GM12878 (cell line): ENCODE data around the gene TMEM121B. TPM values are rescaled to one million over a fixed set of nuclear protein-coding genes. Genes with fewer than 3 reads are reported as not detected.

Source experiments
- ATAC-seq: fragments of 200-7000 bp; cut with Tn5 transposase; 3 replicates; pipeline ENCODE4 v1.9.1; 2020; ENCODE audit warnings: mild to moderate bottlenecking, moderate library complexity
- BruUV-seq: library from RNA; stranded (reverse); fragments of 400-500 nt; replicated peaks from 2 replicates; lab custom pipeline; 2021; lab: Mats Ljungman, UMichigan
- CTCF ChIA-PET: fragments of 300-600 bp; sonication (Branson Sonifier 250); formaldehyde crosslinking; extraction: SDS; loops from one replicate; lab custom pipeline; 2021; ENCODE audit warnings: inconsistent platforms; lab: Yijun Ruan, JAX
- POLR2A ChIA-PET: fragments of 350-600 bp; formaldehyde crosslinking; extraction: SDS; loops from one replicate; lab custom pipeline; 2021; ENCODE audit warnings: inconsistent platforms; lab: Charles Lee
- RAD21 ChIA-PET: fragments of 300-600 bp; sonication (Branson Sonifier 250); formaldehyde crosslinking; loops from one replicate; lab custom pipeline; 2023; ENCODE audit warnings: antibody characterized with exemption; ENCODE audit not compliant: unreplicated experiment; lab: Charles Lee
- SMC1A ChIA-PET: fragments of 300-600 bp; sonication (Branson Sonifier 250); formaldehyde crosslinking; loops from one replicate; lab custom pipeline; 2023; ENCODE audit not compliant: unreplicated experiment, uncharacterized antibody; lab: Charles Lee
- DNase-seq: peaks from one replicate; pipeline ENCODE4 v3.0.0-alpha.2; 2011; ENCODE audit warnings: low read depth, low spot score
- FAIRE-seq: peaks from 3 replicates; lab custom pipeline; 2011; peaks lifted over from hg19 to GRCh38; lab: Jason Lieb, UNC
- H2AFZ ChIP-seq: 2 replicates; pipeline ENCODE4 v1.6.0; 2011; ENCODE audit warnings: low read depth, low read length, control low read depth; ENCODE audit not compliant: control insufficient read depth
- H3K27ac ChIP-seq: 2 replicates; pipeline ENCODE4 v1.5.1; 2011; ENCODE audit warnings: control low read depth; ENCODE audit not compliant: control insufficient read depth, insufficient read depth
- H3K27me3 ChIP-seq, 2 experiments: replicated peaks in 1 of 2; 2 replicates each; pipeline versions ENCODE4 v1.6.0 to v1.6.1; 2011; ENCODE audit warnings: low read length in 1 of 2; ENCODE audit not compliant: control insufficient read depth in 2 of 2, insufficient read depth in 2 of 2
- H3K36me3 ChIP-seq, 2 experiments: 2 replicates each; pipeline ENCODE4 v1.5.1; 2011; ENCODE audit warnings: low read length in 1 of 2; ENCODE audit not compliant: control insufficient read depth in 2 of 2, insufficient read depth in 2 of 2
- H3K4me1 ChIP-seq: 2 replicates; pipeline ENCODE4 v1.6.1; 2011; ENCODE audit warnings: mild to moderate bottlenecking, low read length, moderate library complexity, mixed read lengths; ENCODE audit not compliant: control insufficient read depth, insufficient read depth
- H3K4me2 ChIP-seq: 2 replicates; pipeline ENCODE4 v1.6.0; 2011; ENCODE audit warnings: control low read depth; ENCODE audit not compliant: control insufficient read depth, insufficient read depth
- H3K4me3 ChIP-seq: fragments of 200-600 bp; sonication (generic); 2 replicates; pipeline ENCODE4 v1.5.1; 2016
- H3K79me2 ChIP-seq: 2 replicates; pipeline ENCODE4 v1.6.0; 2011; ENCODE audit warnings: low read length; ENCODE audit not compliant: control insufficient read depth, insufficient read depth
- H3K9ac ChIP-seq: 2 replicates; pipeline ENCODE4 v1.8.0; 2011; ENCODE audit warnings: low read length, control low read depth, mixed read lengths; ENCODE audit not compliant: control insufficient read depth, insufficient read depth
- H3K9me3 ChIP-seq: replicated peaks from 3 replicates; pipeline ENCODE4 v1.5.1; 2011; ENCODE audit warnings: mild to moderate bottlenecking, low read length; ENCODE audit not compliant: control insufficient read depth, insufficient read depth
- H4K20me1 ChIP-seq: 2 replicates; pipeline ENCODE4 v1.6.0; 2011; ENCODE audit not compliant: control insufficient read depth, insufficient read depth
- CREB1 ChIP-seq: IDR thresholded peaks from 2 replicates; pipeline ENCODE4 v1.6.1; 2012; ENCODE audit warnings: low read depth, mild to moderate bottlenecking, inconsistent platforms
- SMC3 ChIP-seq: IDR thresholded peaks from 2 replicates; pipeline ENCODE4 v1.6.1; 2011; ENCODE audit warnings: low read length, improper control_type of control experiment, borderline replicate concordance
- ZBTB4 ChIP-seq: fragments of 450-650 bp; formaldehyde crosslinking; IDR thresholded peaks from 2 replicates; pipeline ENCODE4 v1.4.0; 2022; ENCODE audit warnings: mild to moderate bottlenecking, moderate library complexity
- WGBS: methylation state at CpG from one replicate; pipeline ENCODE4 v1.1.6; 2016; ENCODE audit warnings: low lambda C conversion rate; ENCODE audit not compliant: insufficient replicate concordance, insufficient coverage; ENCODE audit errors: missing lambda C conversion rate; 5-methylcytosine and 5-hydroxymethylcytosine counted together
- in situ Hi-C: fragments of 300-500 bp; cut with MboI; formaldehyde crosslinking; loops from 9 replicates; pipeline ENCODE4 v1.14.3; 2018; ENCODE audit warnings: mixed read lengths
- intact Hi-C: fragments of 100-400 bp; cut with micrococcal nuclease; formaldehyde crosslinking; loops from one replicate; pipeline ENCODE4 v1.14.2; 2022; ENCODE audit not compliant: unreplicated experiment
- polyA plus RNA-seq, 11 experiments: library from polyadenylated mRNA; depleted of rRNA in 4 of 11; unstranded in 6 of 11; stranded (reverse) in 5 of 11; fragments of >200 nt; fragmentation: Nextera tagmentation in 4 of 11; fragmentation: Illumina TruSeq in 1 of 11; extraction: Ambion mirVana in 4 of 11; extraction: Trizol in 1 of 11; gene quantifications; 1 replicate in 1 of 11; 2 replicates in 10 of 11; pipeline versions ENCODE4 v1.2.1 to v1.2.3, GENCODE V29; 2011 to 2016; ENCODE audit warnings: inconsistent platforms in 2 of 11, missing spikeins in 2 of 11, low read depth in 1 of 11
- total RNA-seq, 4 experiments: library from RNA; depleted of rRNA in 3 of 4; stranded (reverse); fragments of >200 nt in 3 of 4; fragmentation: Illumina TruSeq in 1 of 4; extraction: Trizol in 1 of 4; gene quantifications; 2 replicates each; pipeline versions ENCODE4 v1.2.1 to v1.2.3, GENCODE V29; 2013 to 2021

The TMEM121B gene
- total and polyA plus RNA-seq, 10 of the 15 experiments (the other 5 are each of a cell fraction or from before 2014, with no cell fraction given): 0.02 to 0.10 (median 0.06) TPM; not detected in 5

GRCh38 chr22:17167486-17167885, 46.3 kb upstream of the TMEM121B start:
- TF ChIP-seq SMC3 (no peak), ZBTB4 (CRISPR knock-in tag) (no peak), CREB1 (no peak)
- H3K4me2 ChIP-seq: no peak overlapping the region
- H4K20me1 ChIP-seq: no peaks in the 10 kb centered on the region
- ChIA-PET POLR2A (no interaction called here), SMC1A (no interaction called here), CTCF (interaction anchor here (0.5 to 0.7 kb wide), 3 partner anchors 10 to 85 kb away, joined by 3 to 4 read pairs (median 3); no protein-coding TSS in a partner anchor), RAD21 (interaction anchor here (2.5 kb wide), 1 partner anchor 334 kb away, joined by 10 read pairs; no protein-coding TSS in a partner anchor)
- in situ Hi-C loops: no loop called here
- intact Hi-C loops: no loop called here
- peaks cover 6% of the 10 kb centered on the region for H3K4me1 ChIP-seq
- H3K9ac ChIP-seq: no peak overlapping the region
- H3K27me3 ChIP-seq: no peaks in the 10 kb centered on the region
- H3K4me3 ChIP-seq: no peak overlapping the region
- no TSS peak for BruUV-seq
- H3K27ac ChIP-seq: no peak overlapping the region
- no peaks in the 10 kb centered on the region for H3K79me2 ChIP-seq
- no peak overlapping the region for H2AFZ ChIP-seq
- 57% methylated on average over 6 of the region's 7 CpGs for WGBS
- no peak for ATAC-seq
- no peak for FAIRE-seq
- no peaks in the 10 kb centered on the region for H3K9me3 ChIP-seq
- H3K36me3 ChIP-seq: no peaks in the 10 kb centered on the region
- DNase-seq: no peak
